Colonic mucosa (tissue), 4 donors: ENCODE results near the gene TBC1D22A. TPM values are rescaled to one million over a fixed set of nuclear protein-coding genes. Genes with fewer than 3 reads are reported as not detected.
A peak's percentile ranks its signal among the peaks of the same experiment; 100 is the strongest.

Source experiments
- DNase-seq: peaks from one replicate; pipeline ENCODE4 v3.0.0-alpha.2; 2020
- H3K27ac ChIP-seq: fragments of 200-600 bp; one replicate; pipeline ENCODE4 v1.8.0; 2021
- H3K27me3 ChIP-seq: fragments of 200-600 bp; one replicate; pipeline ENCODE4 v1.8.0; 2021
- H3K36me3 ChIP-seq: fragments of 200-600 bp; one replicate; pipeline ENCODE4 v1.8.0; 2021
- H3K4me1 ChIP-seq: fragments of 200-600 bp; one replicate; pipeline ENCODE4 v1.8.0; 2021; ENCODE audit warnings: mild to moderate bottlenecking
- H3K4me3 ChIP-seq: fragments of 200-600 bp; one replicate; pipeline ENCODE4 v1.8.0; 2021
- H3K9ac ChIP-seq, 2 donors: one replicate each; pipeline ENCODE4 v1.7.0; 2013; ENCODE audit warnings: control low read depth in 2 of 2, low read depth in 2 of 2, low read length in 2 of 2
- H3K9me3 ChIP-seq: fragments of 200-600 bp; one replicate; pipeline ENCODE4 v1.8.0; 2021
- CTCF ChIP-seq: fragments of 200-600 bp; IDR thresholded peaks from one replicate; pipeline ENCODE4 v1.8.0; 2022; ENCODE audit warnings: antibody characterized with exemption, mild to moderate bottlenecking
- intact Hi-C: fragments of 100-400 bp; cut with DNase I; formaldehyde crosslinking; loops from one replicate; pipeline ENCODE4 v1.14.1; 2022
- total RNA-seq, 2 donors: library from RNA; stranded (reverse); fragmentation: NEBNext Ultra II Directional in 1 of 2; extraction: Animal tissue kit (Norgen Biotek cat#: 25700) in 1 of 2; gene quantifications; one replicate each; pipeline ENCODE4 v1.2.1, GENCODE V29; 2021
- donor health status: healthy.
- donor health status: DM: no; HTN: no; CAD: no.
- donor health status: DM: no; HTN: no; CAD: no.

The TBC1D22A gene
- total RNA-seq, 2 donors from 2014 or later: 34.2 to 36.4 TPM

DNA sequence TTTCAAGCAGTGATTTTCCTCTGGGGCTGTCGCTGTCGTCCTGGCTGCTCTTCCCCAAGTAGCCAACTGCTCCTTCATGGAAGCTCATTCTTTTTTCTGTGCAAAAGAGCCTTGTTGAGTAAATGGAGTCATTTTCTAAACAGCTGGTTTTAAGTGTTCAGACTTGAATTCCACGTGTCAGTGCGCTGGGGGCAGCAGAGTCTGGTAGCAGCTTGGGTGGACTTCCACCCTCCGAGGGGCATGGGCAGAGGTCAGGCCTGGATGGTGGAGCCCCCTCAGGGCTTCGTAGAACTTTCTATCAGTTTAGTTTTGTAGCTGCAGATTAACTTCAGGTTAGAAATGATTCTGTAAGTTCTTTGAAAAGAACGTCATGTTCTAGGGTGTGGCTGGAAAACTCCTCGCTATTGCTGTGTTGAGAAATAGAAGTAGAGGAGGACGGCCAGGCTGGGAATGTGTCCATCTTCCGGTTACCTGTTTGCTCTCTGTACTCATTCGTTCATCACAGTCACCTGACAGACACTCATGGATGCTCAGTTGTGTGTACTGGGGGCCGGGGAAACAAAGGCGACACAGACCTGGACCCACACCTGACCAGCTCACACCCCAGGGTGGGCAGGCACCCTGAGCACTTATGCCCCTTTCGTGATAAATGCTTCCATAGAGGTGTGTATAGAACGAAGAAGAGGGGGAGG lies 270.7 kb downstream of the TBC1D22A start:
- H3K27me3 ChIP-seq: no peaks in the 10 kb centered on the region
- intact Hi-C loops: no loop called here
- no peak overlapping the region for H3K4me3 ChIP-seq
- H3K9me3 ChIP-seq: no peaks in the 10 kb centered on the region
- TF ChIP-seq CTCF: no peak
- H3K9ac ChIP-seq: peak overlapping the region in 1 of 2 donors; percentile 22
- H3K27ac ChIP-seq: peak overlapping the region; percentile 57
- DNase-seq: peak; percentile 50
- H3K36me3 ChIP-seq: no peaks in the 10 kb centered on the region
- H3K4me1 ChIP-seq: peaks cover 11% of the 10 kb centered on the region

DNA sequence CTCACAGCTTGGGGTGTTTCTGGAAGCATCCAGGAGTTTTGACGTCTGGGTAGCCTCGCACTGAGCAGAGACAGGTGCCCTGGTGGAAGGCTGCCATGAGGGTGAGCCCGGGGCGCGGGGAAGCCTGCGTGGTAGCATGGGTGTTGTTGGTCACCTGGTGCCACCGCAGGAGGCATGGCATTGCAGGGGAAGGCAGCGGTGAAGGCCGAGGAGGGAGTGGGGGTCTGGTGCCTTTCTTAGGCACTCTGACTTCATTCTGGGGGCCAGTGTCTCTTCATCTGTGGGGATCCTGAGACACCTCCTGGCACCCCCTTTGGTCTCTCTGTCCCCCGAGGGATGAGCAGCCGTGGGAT lies 271.2 kb downstream of the TBC1D22A start:
- intact Hi-C loops: no loop called here
- Histone ChIP-seq H3K9me3 (no peaks in the 10 kb centered on the region), H3K27ac (no peak overlapping the region), H3K9ac (peak overlapping the region in 1 of 2 donors; percentile 22), H3K27me3 (no peaks in the 10 kb centered on the region), H3K36me3 (no peaks in the 10 kb centered on the region), H3K4me3 (no peak overlapping the region), H3K4me1 (peaks cover 11% of the 10 kb centered on the region)
- no peak for DNase-seq
- no peak for TF ChIP-seq CTCF

DNA sequence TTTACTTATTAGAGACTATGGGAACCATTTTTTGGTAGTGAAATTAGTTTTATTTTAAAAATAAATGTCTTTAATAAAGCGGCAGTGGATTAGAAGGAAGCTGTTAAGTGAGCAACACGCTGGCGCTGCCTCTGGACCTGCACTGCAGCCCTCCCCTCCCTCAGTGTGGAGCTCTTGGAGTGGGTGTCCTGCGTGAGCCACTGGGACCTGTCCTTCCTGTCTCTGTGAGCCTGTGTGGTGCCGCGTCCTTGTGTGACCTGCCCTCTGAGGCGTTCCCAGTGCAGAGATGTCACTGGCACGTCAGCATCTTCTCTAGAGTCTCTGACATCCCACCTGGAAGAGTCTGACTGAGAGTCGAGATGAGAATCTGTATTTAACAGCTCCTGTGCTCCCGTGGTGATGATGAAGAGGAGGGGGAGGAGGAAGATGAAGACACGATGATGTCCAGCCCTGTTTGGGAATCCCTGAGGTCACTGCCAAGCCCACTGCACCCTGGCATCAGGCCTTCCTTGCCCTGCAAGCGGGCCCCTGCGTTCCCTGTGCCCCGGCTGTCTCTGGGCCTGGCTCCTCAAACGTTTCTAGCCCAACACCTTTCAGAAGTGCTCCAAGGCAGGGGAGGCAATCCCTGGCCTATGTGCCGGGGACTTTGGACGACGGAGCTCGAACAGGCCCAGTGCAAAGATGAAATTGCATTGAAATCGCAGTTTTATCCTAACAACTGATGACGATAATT lies 271.8 kb downstream of the TBC1D22A start:
- Histone ChIP-seq H3K36me3 (no peaks in the 10 kb centered on the region), H3K4me1 (peaks cover 11% of the 10 kb centered on the region), H3K27me3 (no peaks in the 10 kb centered on the region), H3K9me3 (no peaks in the 10 kb centered on the region), H3K4me3 (no peak overlapping the region), H3K9ac (no peak overlapping the region), H3K27ac (no peak overlapping the region)
- intact Hi-C loops: no loop called here
- DNase-seq: no peak
- TF ChIP-seq CTCF: no peak

GRCh38 chr22:47034905-47035419 lies 272.5 kb downstream of the TBC1D22A start:
- TF ChIP-seq CTCF: no peak
- no peak overlapping the region for H3K27ac ChIP-seq
- H3K4me3 ChIP-seq: no peak overlapping the region
- H3K9me3 ChIP-seq: no peaks in the 10 kb centered on the region
- no peak overlapping the region for H3K9ac ChIP-seq
- intact Hi-C loops: no loop called here
- H3K4me1 ChIP-seq: peaks cover 11% of the 10 kb centered on the region
- DNase-seq: no peak
- H3K36me3 ChIP-seq: no peaks in the 10 kb centered on the region
- H3K27me3 ChIP-seq: no peaks in the 10 kb centered on the region

DNA sequence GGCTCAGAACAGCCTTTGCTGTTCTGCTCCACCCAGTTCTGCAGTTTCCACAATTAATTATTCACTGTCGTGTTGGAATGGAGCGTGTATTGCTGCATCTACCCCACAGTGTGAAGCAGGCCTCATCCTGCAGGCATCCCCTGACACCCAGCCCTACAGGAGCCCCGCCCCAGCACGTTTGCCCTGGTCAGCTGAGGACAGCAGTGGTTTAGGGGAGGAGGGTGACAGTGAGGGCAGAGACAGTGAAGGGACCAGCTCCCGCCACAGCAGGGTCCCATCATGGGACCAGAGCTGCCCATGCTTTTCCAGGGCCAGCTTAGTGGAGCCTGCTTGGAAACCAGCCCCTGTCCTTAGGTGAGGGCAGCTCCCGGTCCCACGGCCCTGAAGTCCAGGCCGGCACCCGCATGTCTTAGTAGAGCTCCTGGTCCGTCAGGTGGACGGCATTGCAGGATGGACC lies 273.0 kb downstream of the TBC1D22A start:
- Histone ChIP-seq H3K4me1 (peaks cover 11% of the 10 kb centered on the region), H3K4me3 (no peak overlapping the region), H3K36me3 (no peaks in the 10 kb centered on the region), H3K9ac (no peak overlapping the region), H3K27ac (no peak overlapping the region), H3K27me3 (no peaks in the 10 kb centered on the region), H3K9me3 (no peaks in the 10 kb centered on the region)
- TF ChIP-seq CTCF: no peak
- intact Hi-C loops: no loop called here
- DNase-seq: no peak
